KMS-11 (cell line): ENCODE results near the gene EHMT2.
A peak's percentile ranks its signal among the peaks of the same experiment; 100 is the strongest.

Experiments
- H2AFZ ChIP-seq: fragments of 200-600 bp; sonication (generic); 2 replicates; pipeline ENCODE4 v1.6.1; 2016; ENCODE audit warnings: antibody characterized with exemption, mixed run types, low read depth
- H3K27ac ChIP-seq: fragments of 200-600 bp; sonication (generic); 2 replicates; pipeline ENCODE4 v1.6.1; 2016; ENCODE audit warnings: mild to moderate bottlenecking, mixed run types
- H3K27me3 ChIP-seq: fragments of 200-600 bp; sonication (generic); 2 replicates; pipeline ENCODE4 v1.6.1; 2017; ENCODE audit warnings: mild to moderate bottlenecking, low read depth, mixed run types, moderate library complexity; ENCODE audit not compliant: insufficient read depth
- H3K36me3 ChIP-seq: fragments of 200-600 bp; sonication (generic); 2 replicates; pipeline ENCODE4 v1.6.1; 2017; ENCODE audit warnings: mild to moderate bottlenecking, mixed run types; ENCODE audit not compliant: insufficient read depth
- H3K4me1 ChIP-seq: fragments of 200-600 bp; sonication (generic); 2 replicates; pipeline ENCODE4 v1.6.1; 2016; ENCODE audit warnings: mild to moderate bottlenecking, low read depth, mixed run types; ENCODE audit not compliant: poor library complexity, severe bottlenecking
- H3K4me2 ChIP-seq: fragments of 200-600 bp; sonication (generic); 2 replicates; pipeline ENCODE4 v1.7.0; 2016; ENCODE audit warnings: mild to moderate bottlenecking, mixed run types
- H3K4me3 ChIP-seq: fragments of 200-600 bp; sonication (generic); IDR thresholded peaks from 2 replicates; pipeline ENCODE4 v1.6.1; 2017; ENCODE audit warnings: low read depth, low read length, mixed read lengths; ENCODE audit not compliant: insufficient read depth
- H3K79me2 ChIP-seq: fragments of 200-600 bp; sonication (generic); 2 replicates; pipeline ENCODE4 v1.6.1; 2016; ENCODE audit warnings: low read depth, mixed run types; ENCODE audit not compliant: insufficient read depth
- H3K9ac ChIP-seq: fragments of 200-600 bp; sonication (generic); 2 replicates; pipeline ENCODE4 v1.6.1; 2016; ENCODE audit warnings: mild to moderate bottlenecking, mixed run types
- H4K20me1 ChIP-seq: fragments of 200-600 bp; sonication (generic); 2 replicates; pipeline ENCODE4 v1.6.1; 2016; ENCODE audit warnings: mild to moderate bottlenecking, mixed run types; ENCODE audit not compliant: insufficient read depth
- TF ChIP-seq, protein P1 (sequence below): fragments of 200-600 bp; sonication (generic); conservative IDR thresholded peaks from 2 replicates; pipeline ENCODE4 v1.6.1; 2017; ENCODE audit warnings: low read depth, mild to moderate bottlenecking, antibody characterized with exemption, low read length, moderate library complexity, mixed read lengths

EHMT2 gene

DNA sequence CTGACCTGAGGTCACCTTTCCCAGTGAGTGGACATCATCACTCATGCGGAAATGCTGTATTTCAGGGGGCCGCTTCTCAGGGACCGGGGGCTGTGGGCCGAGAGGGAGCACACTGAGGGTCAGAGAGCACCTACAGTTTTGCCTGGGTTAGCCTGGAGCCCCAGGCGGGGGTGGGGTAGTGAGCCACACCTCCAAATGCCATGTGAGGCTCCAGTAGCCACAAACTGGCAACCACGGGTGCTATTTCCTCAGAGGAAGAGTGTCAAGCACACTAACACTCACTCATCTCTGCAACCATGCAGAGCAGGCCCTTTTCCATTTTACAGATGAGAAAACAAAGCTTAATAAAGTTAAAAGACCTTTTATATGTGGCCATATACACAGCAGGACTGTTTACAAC lies 4.7 kb downstream of the EHMT2 start:
- TF ChIP-seq, protein P1, sequence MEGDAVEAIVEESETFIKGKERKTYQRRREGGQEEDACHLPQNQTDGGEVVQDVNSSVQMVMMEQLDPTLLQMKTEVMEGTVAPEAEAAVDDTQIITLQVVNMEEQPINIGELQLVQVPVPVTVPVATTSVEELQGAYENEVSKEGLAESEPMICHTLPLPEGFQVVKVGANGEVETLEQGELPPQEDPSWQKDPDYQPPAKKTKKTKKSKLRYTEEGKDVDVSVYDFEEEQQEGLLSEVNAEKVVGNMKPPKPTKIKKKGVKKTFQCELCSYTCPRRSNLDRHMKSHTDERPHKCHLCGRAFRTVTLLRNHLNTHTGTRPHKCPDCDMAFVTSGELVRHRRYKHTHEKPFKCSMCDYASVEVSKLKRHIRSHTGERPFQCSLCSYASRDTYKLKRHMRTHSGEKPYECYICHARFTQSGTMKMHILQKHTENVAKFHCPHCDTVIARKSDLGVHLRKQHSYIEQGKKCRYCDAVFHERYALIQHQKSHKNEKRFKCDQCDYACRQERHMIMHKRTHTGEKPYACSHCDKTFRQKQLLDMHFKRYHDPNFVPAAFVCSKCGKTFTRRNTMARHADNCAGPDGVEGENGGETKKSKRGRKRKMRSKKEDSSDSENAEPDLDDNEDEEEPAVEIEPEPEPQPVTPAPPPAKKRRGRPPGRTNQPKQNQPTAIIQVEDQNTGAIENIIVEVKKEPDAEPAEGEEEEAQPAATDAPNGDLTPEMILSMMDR = no peak
- H3K9ac ChIP-seq = no peak overlapping the region
- H3K4me2 ChIP-seq = no peak overlapping the region; the same call in 1 of the 2 replicates

GRCh38 chr6:31889331-31889972 lies 8.0 kb downstream of the EHMT2 start:
- no peaks in the 10 kb centered on the region for H3K79me2 ChIP-seq
- H3K27me3 ChIP-seq = no peaks in the 10 kb centered on the region
- peaks cover 11% of the 10 kb centered on the region for H3K4me1 ChIP-seq
- no peak overlapping the region for H3K4me2 ChIP-seq
- H3K4me3 ChIP-seq = no peak overlapping the region
- H3K36me3 ChIP-seq = no peaks in the 10 kb centered on the region
- no peaks in the 10 kb centered on the region for H4K20me1 ChIP-seq
- no peak overlapping the region for H2AFZ ChIP-seq
- TF ChIP-seq, protein P1 = no peak
- H3K27ac ChIP-seq = no peak overlapping the region
- H3K9ac ChIP-seq = no peak overlapping the region

More for the DNA sequence above, 4.7 kb downstream of the EHMT2 start:
- Histone ChIP-seq H3K36me3 (no peaks in the 10 kb centered on the region; the same call in 1 of the 2 replicates), H3K4me3 (no peak overlapping the region), H4K20me1 (no peaks in the 10 kb centered on the region), H3K4me1 (peaks cover 30% of the 10 kb centered on the region), H2AFZ (no peak overlapping the region), H3K27ac (no peak overlapping the region), H3K79me2 (peaks cover 10% of the 10 kb centered on the region), H3K27me3 (no peaks in the 10 kb centered on the region)

- no peaks in the 10 kb centered on the region for H3K36me3 ChIP-seq
Observed at GRCh38 chr6:31888276-31889258, 8.9 kb downstream of the EHMT2 start.

GRCh38 chr6:31887173-31888007 lies 10.1 kb downstream of the EHMT2 start:
- Histone ChIP-seq H2AFZ (no peak overlapping the region), H4K20me1 (no peaks in the 10 kb centered on the region), H3K9ac (no peak overlapping the region), H3K27me3 (no peaks in the 10 kb centered on the region), H3K4me3 (no peak overlapping the region), H3K36me3 (no peaks in the 10 kb centered on the region), H3K4me2 (no peak overlapping the region), H3K27ac (no peak overlapping the region), H3K79me2 (no peaks in the 10 kb centered on the region), H3K4me1 (peaks cover 6% of the 10 kb centered on the region)
- TF ChIP-seq, protein P1 = no peak

More at GRCh38 chr6:31888276-31889258, 8.9 kb downstream of the EHMT2 start:
- Histone ChIP-seq H3K9ac (no peak overlapping the region), H2AFZ (no peak overlapping the region), H3K27me3 (no peaks in the 10 kb centered on the region), H3K4me2 (no peak overlapping the region), H3K4me1 (peaks cover 9% of the 10 kb centered on the region), H3K27ac (no peak overlapping the region), H4K20me1 (no peaks in the 10 kb centered on the region), H3K79me2 (no peaks in the 10 kb centered on the region), H3K4me3 (no peak overlapping the region)
- TF ChIP-seq, protein P1 = peak; percentile 83
